Lung (tissue), 12 donors: Measurements from ENCODE around the gene ARSA. TPM values are rescaled to one million over a fixed set of nuclear protein-coding genes. Genes with fewer than 3 reads are reported as not detected.
"Not testable (repeated sequence)": the region's sequence is repeated elsewhere in the genome, so short reads cannot be mapped to it uniquely, and the experiment has no call there.

Experiments
- ATAC-seq: fragments of 200-7000 bp; cut with Tn5 transposase; one replicate; pipeline ENCODE4 v1.9.1; 2020; ENCODE audit warnings: moderate number of reproducible peaks; ENCODE audit not compliant: insufficient read depth, low FRiP score
- DNase-seq, 3 donors: peaks; one replicate each; pipeline ENCODE4 v3.0.0-alpha.2; 2013 to 2017
- H3K27ac ChIP-seq, 2 donors: one replicate each; pipeline ENCODE4 v1.5.1; 2013; ENCODE audit warnings: mild to moderate bottlenecking in 2 of 2, moderate library complexity in 2 of 2, control low read depth in 1 of 2, inconsistent platforms in 1 of 2, low read depth in 1 of 2, low read length in 1 of 2
- H3K27me3 ChIP-seq, 3 donors: one replicate each; pipeline ENCODE4 v1.5.1; 2013; ENCODE audit warnings: low read length in 2 of 3; ENCODE audit not compliant: control insufficient read depth in 3 of 3, insufficient read depth in 3 of 3
- H3K36me3 ChIP-seq, 4 donors: one replicate each; pipeline ENCODE4 v1.5.1; 2013; ENCODE audit warnings: low read length in 4 of 4, mild to moderate bottlenecking in 1 of 4, moderate library complexity in 1 of 4; ENCODE audit not compliant: control insufficient read depth in 4 of 4, insufficient read depth in 4 of 4
- H3K4me1 ChIP-seq, 5 donors: one replicate each; pipeline ENCODE4 v1.5.1; 2013; ENCODE audit warnings: low read length in 5 of 5, mild to moderate bottlenecking in 2 of 5, moderate library complexity in 1 of 5; ENCODE audit not compliant: control insufficient read depth in 5 of 5, insufficient read depth in 5 of 5
- H3K4me3 ChIP-seq: one replicate; pipeline ENCODE4 v1.5.1; 2013; ENCODE audit warnings: mild to moderate bottlenecking, control low read depth, moderate library complexity
- H3K9ac ChIP-seq, 2 donors: one replicate each; pipeline ENCODE4 v1.5.1; 2013; ENCODE audit warnings: low read length in 2 of 2, control low read depth in 1 of 2; ENCODE audit not compliant: insufficient read depth in 1 of 2
- H3K9me3 ChIP-seq, 4 donors: one replicate each; pipeline ENCODE4 v1.5.1; 2013; ENCODE audit warnings: low read length in 3 of 4, mild to moderate bottlenecking in 1 of 4, moderate library complexity in 1 of 4; ENCODE audit not compliant: control insufficient read depth in 4 of 4, insufficient read depth in 3 of 4
- CTCF ChIP-seq: IDR thresholded peaks from 2 replicates; pipeline ENCODE4 v1.5.1; 2012; ENCODE audit warnings: mild to moderate bottlenecking; ENCODE audit errors: control extremely low read depth, extremely low read depth
- WGBS, 2 donors: extraction: QIAGEN DNeasy Blood & Tissue Kit; methylation state at CpG; one replicate each; pipeline ENCODE4 v1.1.7; 2013; 5-methylcytosine and 5-hydroxymethylcytosine counted together
- polyA plus RNA-seq, 2 donors: library from polyadenylated mRNA; stranded (reverse); fragments of 200-250 nt; gene quantifications; one replicate each; pipeline ENCODE4 v1.2.1, GENCODE V29; 2013
- total RNA-seq, 2 donors: library from RNA; depleted of rRNA in 1 of 2; stranded (reverse); fragments of >200 nt in 1 of 2; gene quantifications; one replicate each; pipeline ENCODE4 v1.2.1, GENCODE V29; 2014 to 2021
- donor health status: control.
- donor health status: control.
- donor health status: Bipolar disorder and iron deficiency.
- donor health status: healthy.
- donor health status: DM: yes; HTN: yes; CAD: no.

ARSA gene
- total and polyA plus RNA-seq, 4 donors = 21.2 to 57.7 (median 40.5) TPM

- H3K27me3 ChIP-seq = peaks cover 0 to 12% (median 6%) of the 10 kb centered on the region in 3 donors
- H3K9ac ChIP-seq = no peak overlapping the region
- no peak for TF ChIP-seq CTCF
- DNase-seq (peak; percentile 87 to 92 (median 90)), ATAC-seq (no peak)
- peaks cover 0 to 12% (median 0%) of the 10 kb centered on the region in 4 donors for H3K36me3 ChIP-seq
- no peaks in the 10 kb centered on the region for H3K9me3 ChIP-seq
- H3K27ac ChIP-seq = no peak overlapping the region
- 6 to 12% methylated on average over 25 of the region's 25 CpGs for WGBS, 2 donors
- H3K4me3 ChIP-seq = no peak overlapping the region
- peaks cover 0 to 8% (median 4%) of the 10 kb centered on the region in 5 donors for H3K4me1 ChIP-seq
Measured at GRCh38 chr22:50620593-50621355, 7.2 kb downstream of the ARSA start.

- H3K27ac ChIP-seq, H3K4me1 ChIP-seq: not testable (repeated sequence)
- WGBS, 2 donors = 62 to 95% methylated on average over 3 of the region's 3 CpGs
Measured at GRCh38 chr22:50614296-50614695, 13.7 kb downstream of the ARSA start.

GRCh38 chr22:50613291-50613981 lies 14.5 kb downstream of the ARSA start:
- Histone ChIP-seq H3K9me3 (no peaks in the 10 kb centered on the region), H3K36me3 (no peaks in the 10 kb centered on the region), H3K27ac (peak overlapping the region; percentile 14 to 68), H3K4me3 (no peak overlapping the region), H3K9ac (no peak overlapping the region), H3K27me3 (peaks cover 0 to 17% (median 3%) of the 10 kb centered on the region in 3 donors), H3K4me1 (peaks cover 0 to 5% (median 0%) of the 10 kb centered on the region in 5 donors)
- peak; percentile 62 for ATAC-seq
- 60 to 71% methylated on average over 22 of the region's 22 CpGs for WGBS, 2 donors
- no peak for DNase-seq
- no peak for TF ChIP-seq CTCF

More at GRCh38 chr22:50614296-50614695, 13.7 kb downstream of the ARSA start:
- ATAC-seq, H3K36me3 ChIP-seq, DNase-seq, H3K4me3 ChIP-seq, H3K9ac ChIP-seq, H3K9me3 ChIP-seq: not testable (repeated sequence)
- H3K27me3 ChIP-seq = peaks cover 0 to 17% (median 3%) of the 10 kb centered on the region in 3 donors
